Stimulated activated CD8-positive, alpha-beta memory T cell treated with anti-CD3 and anti-CD28 coated beads, Interleukin-12 subunit alpha, Interleukin-12 subunit beta, amount 100 ng/mL, for 24 hours (primary cell): ENCODE results near the gene KDELR3.

Experiments
- DNase-seq: peaks from one replicate; pipeline ENCODE4 v3.0.0-alpha.2; 2020; ENCODE audit errors: extremely low read depth

KDELR3 gene

GRCh38 chr22:38482662-38483308 lies 14.9 kb downstream of the KDELR3 start:
- no peak for DNase-seq

GRCh38 chr22:38484244-38484643 lies 16.3 kb downstream of the KDELR3 start:
- no peak for DNase-seq

- DNase-seq: no peak
Measured at GRCh38 chr22:38485783-38486182, 17.9 kb downstream of the KDELR3 start.

GRCh38 chr22:38487946-38488345 lies 20.1 kb downstream of the KDELR3 start:
- DNase-seq: no peak

- no peak for DNase-seq
Measured at GRCh38 chr22:38489142-38489541, 21.2 kb downstream of the KDELR3 start.

GRCh38 chr22:38489561-38490145 lies 21.8 kb downstream of the KDELR3 start:
- DNase-seq: no peak

GRCh38 chr22:38490475-38490874 lies 22.6 kb downstream of the KDELR3 start:
- no peak for DNase-seq

- no peak for DNase-seq
Measured at GRCh38 chr22:38490915-38491314, 23.0 kb downstream of the KDELR3 start.

- DNase-seq: no peak
Measured at GRCh38 chr22:38491707-38492348, 23.9 kb downstream of the KDELR3 start.

- no peak for DNase-seq
Measured at GRCh38 chr22:38494498-38494897, 26.6 kb downstream of the KDELR3 start.

GRCh38 chr22:38494939-38495338 lies 27.0 kb downstream of the KDELR3 start:
- no peak for DNase-seq

- DNase-seq: no peak
Measured at GRCh38 chr22:38497869-38498268, 30.0 kb downstream of the KDELR3 start.

GRCh38 chr22:38501797-38502672 lies 34.1 kb downstream of the KDELR3 start:
- no peak for DNase-seq

- no peak for DNase-seq
Measured at GRCh38 chr22:38503021-38503420, 35.1 kb downstream of the KDELR3 start.

GRCh38 chr22:38504731-38505540 lies 37.0 kb downstream of the KDELR3 start:
- DNase-seq: peak; percentile 12

GRCh38 chr22:38505541-38506117 lies 37.7 kb downstream of the KDELR3 start:
- peak; percentile 35 for DNase-seq

GRCh38 chr22:38506118-38506962 lies 38.4 kb downstream of the KDELR3 start, which contains the start of gene DDX17:
TSS of gene DDX17 (minus strand) at chr22:38506311.
- peak; percentile 77 for DNase-seq

- no peak for DNase-seq
Measured at GRCh38 chr22:38510416-38510970, 42.6 kb downstream of the KDELR3 start.

GRCh38 chr22:38513063-38513462 lies 45.2 kb downstream of the KDELR3 start:
- DNase-seq: peak; percentile 8

- DNase-seq: no peak
Measured at GRCh38 chr22:38518620-38519019, 50.7 kb downstream of the KDELR3 start.
